ENCODE measurements around the gene PTPMT1. TPM values are rescaled to one million over a fixed set of nuclear protein-coding genes. Genes with fewer than 3 reads are reported as not detected.
A peak's percentile ranks its signal among the peaks of the same experiment; 100 is the strongest.

The PTPMT1 gene
- total and polyA plus RNA-seq, 9 donors = 33.8 to 103 (median 39.6) TPM

DNA sequence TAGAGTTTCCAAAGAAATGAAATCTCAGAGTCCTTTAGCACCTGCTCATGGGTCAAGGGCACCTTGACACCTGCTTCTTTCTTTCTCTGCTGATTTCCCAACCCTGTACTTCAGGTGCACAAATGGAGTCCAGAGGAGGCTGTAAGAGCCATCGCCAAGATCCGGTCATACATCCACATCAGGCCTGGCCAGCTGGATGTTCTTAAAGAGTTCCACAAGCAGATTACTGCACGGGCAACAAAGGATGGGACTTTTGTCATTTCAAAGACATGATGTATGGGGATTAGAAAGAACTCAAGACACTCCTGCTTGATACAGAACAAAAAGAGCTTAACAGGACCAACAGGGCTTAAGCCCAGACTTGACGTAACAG lies 5.9 kb downstream of the PTPMT1 start:
- intact Hi-C loops (cut with DNase I) = no loop called here
- no peaks in the 10 kb centered on the region for H3K4me1 ChIP-seq (ENCODE audit: insufficient read depth)
- TF ChIP-seq, protein P1, sequence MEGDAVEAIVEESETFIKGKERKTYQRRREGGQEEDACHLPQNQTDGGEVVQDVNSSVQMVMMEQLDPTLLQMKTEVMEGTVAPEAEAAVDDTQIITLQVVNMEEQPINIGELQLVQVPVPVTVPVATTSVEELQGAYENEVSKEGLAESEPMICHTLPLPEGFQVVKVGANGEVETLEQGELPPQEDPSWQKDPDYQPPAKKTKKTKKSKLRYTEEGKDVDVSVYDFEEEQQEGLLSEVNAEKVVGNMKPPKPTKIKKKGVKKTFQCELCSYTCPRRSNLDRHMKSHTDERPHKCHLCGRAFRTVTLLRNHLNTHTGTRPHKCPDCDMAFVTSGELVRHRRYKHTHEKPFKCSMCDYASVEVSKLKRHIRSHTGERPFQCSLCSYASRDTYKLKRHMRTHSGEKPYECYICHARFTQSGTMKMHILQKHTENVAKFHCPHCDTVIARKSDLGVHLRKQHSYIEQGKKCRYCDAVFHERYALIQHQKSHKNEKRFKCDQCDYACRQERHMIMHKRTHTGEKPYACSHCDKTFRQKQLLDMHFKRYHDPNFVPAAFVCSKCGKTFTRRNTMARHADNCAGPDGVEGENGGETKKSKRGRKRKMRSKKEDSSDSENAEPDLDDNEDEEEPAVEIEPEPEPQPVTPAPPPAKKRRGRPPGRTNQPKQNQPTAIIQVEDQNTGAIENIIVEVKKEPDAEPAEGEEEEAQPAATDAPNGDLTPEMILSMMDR (IDR thresholded peaks at IDR 0.05) = no peak
- TF ChIP-seq EP300 (IDR thresholded peaks at IDR 0.05) = no peak
- H3K27ac ChIP-seq = no peak overlapping the region
- H3K27me3 ChIP-seq = no peaks in the 10 kb centered on the region
- H3K9me3 ChIP-seq = no peaks in the 10 kb centered on the region
- no peak for DNase-seq
- H3K36me3 ChIP-seq = no peaks in the 10 kb centered on the region
- 71 to 73% (median 73%) methylated on average over 4 of the region's 4 CpGs for WGBS, 3 donors
- H3K4me3 ChIP-seq = no peak overlapping the region

GRCh38 chr11:47571895-47572294 lies 6.5 kb downstream of the PTPMT1 start:
- TF ChIP-seq EP300 (IDR thresholded peaks at IDR 0.05) (no peak), POLR2A (IDR thresholded peaks at IDR 0.05) (no peak)
- TF ChIP-seq, protein P1 (IDR thresholded peaks at IDR 0.05) = no peak
- H3K4me1 ChIP-seq (ENCODE audit: insufficient read depth) = no peaks in the 10 kb centered on the region
- no peak for DNase-seq
- no peaks in the 10 kb centered on the region for H3K9me3 ChIP-seq
- WGBS, 3 donors = 67 to 77% (median 72%) methylated on average over 1 of the region's 1 CpG
- intact Hi-C loops (cut with DNase I) = no loop called here
- H3K4me3 ChIP-seq = no peak overlapping the region
- no peak overlapping the region for H3K27ac ChIP-seq
- no peaks in the 10 kb centered on the region for H3K36me3 ChIP-seq
- no peaks in the 10 kb centered on the region for H3K27me3 ChIP-seq

DNA sequence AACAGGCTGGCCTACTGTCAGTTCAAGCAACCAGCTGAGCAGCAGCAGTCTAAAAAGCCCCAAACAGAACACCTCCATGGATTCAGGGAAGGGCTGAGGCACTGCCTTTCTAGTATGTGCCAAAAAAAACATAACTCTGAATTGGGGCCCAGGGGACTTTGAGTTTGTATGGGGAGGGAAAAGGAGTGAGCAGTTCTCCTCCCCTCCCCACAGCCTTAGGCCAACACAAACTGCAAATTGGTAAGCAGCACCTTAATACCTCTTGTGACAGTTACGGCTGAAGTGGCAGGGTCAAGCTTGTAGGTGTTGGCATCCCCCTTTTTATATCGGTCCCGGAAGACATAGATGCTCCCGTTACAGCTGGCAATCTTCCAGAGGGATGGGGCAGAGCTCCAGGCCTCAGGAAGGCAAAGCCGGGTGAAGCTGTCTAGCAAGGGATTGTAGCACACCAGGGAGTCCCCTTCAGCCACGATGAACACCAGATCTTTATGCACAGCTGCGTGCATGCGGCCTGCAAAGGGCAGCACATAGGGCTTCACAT lies 7.4 kb downstream of the PTPMT1 start:
- H3K36me3 ChIP-seq = no peaks in the 10 kb centered on the region
- H3K4me3 ChIP-seq = no peak overlapping the region
- H3K9me3 ChIP-seq = no peaks in the 10 kb centered on the region
- intact Hi-C loops (cut with DNase I) = no loop called here
- WGBS, 3 donors = 34 to 42% (median 36%) methylated on average over 8 of the region's 8 CpGs
- H3K27ac ChIP-seq = no peak overlapping the region
- no peaks in the 10 kb centered on the region for H3K27me3 ChIP-seq
- peaks cover 1% of the 10 kb centered on the region for H3K4me1 ChIP-seq (ENCODE audit: insufficient read depth)
- no peak for TF ChIP-seq POLR2A (IDR thresholded peaks at IDR 0.05)
- no peak for TF ChIP-seq EP300 (IDR thresholded peaks at IDR 0.05)
- TF ChIP-seq, protein P1 (IDR thresholded peaks at IDR 0.05) = no peak
- peak in 1 of 5 donors; percentile 36 for DNase-seq

DNA sequence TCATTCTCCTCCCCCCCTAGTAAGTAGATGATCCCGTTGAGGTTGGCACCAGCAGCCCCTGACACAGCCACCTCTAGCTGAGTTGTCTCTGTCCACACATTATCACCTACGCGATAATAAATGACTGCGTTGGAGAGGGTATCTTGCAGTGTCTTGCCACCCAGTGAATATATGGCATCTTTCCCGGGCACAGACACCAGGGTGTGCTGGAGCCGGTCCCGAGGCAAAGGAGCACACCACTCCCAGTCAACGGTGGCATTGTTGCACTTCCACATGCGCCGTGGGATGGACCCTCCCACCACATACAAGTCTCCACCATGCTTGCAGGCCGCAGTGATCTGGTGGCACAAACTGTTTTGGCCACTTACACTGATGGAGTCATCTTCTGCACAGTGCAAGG lies 7.9 kb downstream of the PTPMT1 start:
- H3K36me3 ChIP-seq = no peaks in the 10 kb centered on the region
- no peak overlapping the region for H3K4me3 ChIP-seq
- no peaks in the 10 kb centered on the region for H3K27me3 ChIP-seq
- peaks cover 3% of the 10 kb centered on the region for H3K4me1 ChIP-seq (ENCODE audit: insufficient read depth)
- H3K27ac ChIP-seq = no peak overlapping the region
- H3K9me3 ChIP-seq = no peaks in the 10 kb centered on the region
- intact Hi-C loops (cut with DNase I) = no loop called here
- peak in 1 of 5 donors; percentile 28 for DNase-seq
- no peak for TF ChIP-seq EP300 (IDR thresholded peaks at IDR 0.05)
- TF ChIP-seq, protein P1 (IDR thresholded peaks at IDR 0.05) = no peak
- no peak for TF ChIP-seq POLR2A (IDR thresholded peaks at IDR 0.05)
- WGBS, 3 donors = 77 to 89% (median 84%) methylated on average over 11 of the region's 11 CpGs

Measured in ovary (tissue), 9 donors.